A673 (cell line): Measurements from ENCODE around the gene ARSI. TPM values are rescaled to one million over a fixed set of nuclear protein-coding genes. Genes with fewer than 3 reads are reported as not detected.

ENCODE experiments used
- BruUV-seq: library from RNA; stranded (reverse); fragments of 400-500 nt; replicated peaks from 2 replicates; lab custom pipeline; 2021; lab: Mats Ljungman, UMichigan
- CTCF ChIA-PET: fragments of 300-600 bp; sonication (Branson Sonifier 250); formaldehyde crosslinking; loops from one replicate; lab custom pipeline; 2022; ENCODE audit warnings: antibody characterized with exemption; lab: Charles Lee
- POLR2A ChIA-PET: fragments of 300-600 bp; sonication (Branson Sonifier 250); formaldehyde crosslinking; loops from one replicate; lab custom pipeline; 2022; ENCODE audit warnings: antibody characterized with exemption; ENCODE audit not compliant: low non-redundant PET; lab: Charles Lee
- DNase-seq: peaks from one replicate; pipeline ENCODE4 v3.0.0-alpha.2; 2015; ENCODE audit warnings: low spot score
- H3K27ac ChIP-seq: fragments of 200-600 bp; sonication (generic); 2 replicates; pipeline ENCODE4 v1.5.1; 2016; ENCODE audit warnings: mixed run types, low read depth, mild to moderate bottlenecking, mixed read lengths, antibody characterized with exemption, low read length; ENCODE audit not compliant: poor library complexity, severe bottlenecking
- H3K27me3 ChIP-seq: fragments of 200-600 bp; sonication (generic); replicated peaks from 2 replicates; pipeline ENCODE4 v1.6.1; 2017; ENCODE audit warnings: mixed run types, low read depth, mild to moderate bottlenecking, mixed read lengths, antibody characterized with exemption, low read length; ENCODE audit not compliant: insufficient read depth, poor library complexity
- H3K36me3 ChIP-seq: fragments of 200-600 bp; sonication (generic); 2 replicates; pipeline ENCODE4 v1.6.1; 2016; ENCODE audit warnings: mixed run types, mild to moderate bottlenecking, mixed read lengths, antibody characterized with exemption, low read length; ENCODE audit not compliant: insufficient read depth, poor library complexity, severe bottlenecking
- H3K4me1 ChIP-seq: fragments of 200-600 bp; sonication (generic); 2 replicates; pipeline ENCODE4 v1.6.1; 2017; ENCODE audit warnings: mixed run types, mild to moderate bottlenecking, mixed read lengths, antibody characterized with exemption, low read length; ENCODE audit not compliant: insufficient read depth, poor library complexity, severe bottlenecking
- H3K4me3 ChIP-seq: fragments of 200-600 bp; sonication (generic); 2 replicates; pipeline ENCODE4 v1.5.1; 2016; ENCODE audit warnings: low read depth, mixed run types, mild to moderate bottlenecking, mixed read lengths, low read length; ENCODE audit not compliant: poor library complexity, severe bottlenecking
- H3K9me3 ChIP-seq: fragments of 200-600 bp; sonication (generic); 2 replicates; pipeline ENCODE4 v1.6.1; 2016; ENCODE audit warnings: mixed run types, low read depth, mild to moderate bottlenecking, mixed read lengths, antibody characterized with exemption, low read length; ENCODE audit not compliant: poor library complexity, severe bottlenecking
- EZH2 ChIP-seq: fragments of 200-600 bp; sonication (generic); IDR thresholded peaks from 2 replicates; pipeline ENCODE4 v1.6.1; 2017; ENCODE audit warnings: borderline replicate concordance, low read depth, mild to moderate bottlenecking, mixed read lengths, antibody characterized with exemption, low read length; ENCODE audit not compliant: poor library complexity, severe bottlenecking
- intact Hi-C: fragments of 100-400 bp; cut with micrococcal nuclease; formaldehyde crosslinking; loops from one replicate; pipeline ENCODE4 v1.10.0; 2022; ENCODE audit not compliant: unreplicated experiment
- total RNA-seq: library from RNA; stranded (reverse); gene quantifications from 2 replicates; pipeline ENCODE4 v1.2.3, GENCODE V29; 2021
- TF ChIP-seq, protein P1 (sequence below): fragments of 300-800, 200-600 bp; sonication (generic); conservative IDR thresholded peaks from 2 replicates; pipeline ENCODE4 v1.5.1; 2017; ENCODE audit warnings: low read depth, mild to moderate bottlenecking, antibody characterized with exemption, low read length, moderate library complexity, mixed read lengths

Gene ARSI
- total RNA-seq, 1 experiment from 2014 or later: 0.30 TPM

DNA sequence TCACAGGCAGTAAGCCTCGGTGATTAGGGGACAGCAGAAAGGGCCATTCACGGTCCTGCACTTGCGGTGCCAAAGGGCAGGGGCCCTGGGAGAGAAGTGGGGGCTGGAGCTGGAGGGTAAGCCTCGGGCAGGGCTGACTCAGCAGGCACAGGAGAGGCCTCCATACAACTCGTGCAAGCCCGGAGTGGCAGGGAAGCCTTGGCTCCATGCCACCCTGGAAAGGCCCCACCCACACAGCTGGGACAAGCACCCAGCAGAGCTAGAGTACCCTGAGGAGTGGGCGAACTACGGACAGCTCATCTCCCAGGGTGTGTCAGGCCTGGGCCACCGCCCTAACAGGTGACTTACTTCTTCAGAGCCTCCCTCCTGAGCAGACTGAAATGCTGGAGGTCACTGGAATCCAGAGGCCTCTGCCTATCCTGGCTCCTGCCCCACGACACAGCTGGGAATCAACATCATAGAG, 7.5 kb downstream of the ARSI start:
- POLR2A ChIA-PET: no interaction called here
- H3K36me3 ChIP-seq: no peaks in the 10 kb centered on the region
- intact Hi-C loops: no loop called here
- CTCF ChIA-PET: no interaction called here
- H3K4me1 ChIP-seq: peaks cover 21% of the 10 kb centered on the region
- no peaks in the 10 kb centered on the region for H3K9me3 ChIP-seq
- no peak overlapping the region for H3K4me3 ChIP-seq
- TF ChIP-seq, protein P1, sequence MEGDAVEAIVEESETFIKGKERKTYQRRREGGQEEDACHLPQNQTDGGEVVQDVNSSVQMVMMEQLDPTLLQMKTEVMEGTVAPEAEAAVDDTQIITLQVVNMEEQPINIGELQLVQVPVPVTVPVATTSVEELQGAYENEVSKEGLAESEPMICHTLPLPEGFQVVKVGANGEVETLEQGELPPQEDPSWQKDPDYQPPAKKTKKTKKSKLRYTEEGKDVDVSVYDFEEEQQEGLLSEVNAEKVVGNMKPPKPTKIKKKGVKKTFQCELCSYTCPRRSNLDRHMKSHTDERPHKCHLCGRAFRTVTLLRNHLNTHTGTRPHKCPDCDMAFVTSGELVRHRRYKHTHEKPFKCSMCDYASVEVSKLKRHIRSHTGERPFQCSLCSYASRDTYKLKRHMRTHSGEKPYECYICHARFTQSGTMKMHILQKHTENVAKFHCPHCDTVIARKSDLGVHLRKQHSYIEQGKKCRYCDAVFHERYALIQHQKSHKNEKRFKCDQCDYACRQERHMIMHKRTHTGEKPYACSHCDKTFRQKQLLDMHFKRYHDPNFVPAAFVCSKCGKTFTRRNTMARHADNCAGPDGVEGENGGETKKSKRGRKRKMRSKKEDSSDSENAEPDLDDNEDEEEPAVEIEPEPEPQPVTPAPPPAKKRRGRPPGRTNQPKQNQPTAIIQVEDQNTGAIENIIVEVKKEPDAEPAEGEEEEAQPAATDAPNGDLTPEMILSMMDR: no peak
- TF ChIP-seq EZH2: no peak
- H3K27me3 ChIP-seq: no peaks in the 10 kb centered on the region
- peak overlapping the region; percentile 71 for H3K27ac ChIP-seq
- peak; percentile 67 for DNase-seq
- BruUV-seq: no TSS peak

- CTCF ChIA-PET: no interaction called here
- Histone ChIP-seq H3K36me3 (no peaks in the 10 kb centered on the region), H3K4me1 (peaks cover 21% of the 10 kb centered on the region), H3K27me3 (no peaks in the 10 kb centered on the region), H3K4me3 (no peak overlapping the region), H3K9me3 (no peaks in the 10 kb centered on the region), H3K27ac (peak overlapping the region; percentile 71)
- DNase-seq: no peak
- intact Hi-C loops: no loop called here
- TF ChIP-seq, protein P1: no peak
- TF ChIP-seq EZH2: no peak
- POLR2A ChIA-PET: no interaction called here
- no TSS peak for BruUV-seq
Measured at GRCh38 chr5:150294551-150295071, 8.1 kb downstream of the ARSI start.

DNA sequence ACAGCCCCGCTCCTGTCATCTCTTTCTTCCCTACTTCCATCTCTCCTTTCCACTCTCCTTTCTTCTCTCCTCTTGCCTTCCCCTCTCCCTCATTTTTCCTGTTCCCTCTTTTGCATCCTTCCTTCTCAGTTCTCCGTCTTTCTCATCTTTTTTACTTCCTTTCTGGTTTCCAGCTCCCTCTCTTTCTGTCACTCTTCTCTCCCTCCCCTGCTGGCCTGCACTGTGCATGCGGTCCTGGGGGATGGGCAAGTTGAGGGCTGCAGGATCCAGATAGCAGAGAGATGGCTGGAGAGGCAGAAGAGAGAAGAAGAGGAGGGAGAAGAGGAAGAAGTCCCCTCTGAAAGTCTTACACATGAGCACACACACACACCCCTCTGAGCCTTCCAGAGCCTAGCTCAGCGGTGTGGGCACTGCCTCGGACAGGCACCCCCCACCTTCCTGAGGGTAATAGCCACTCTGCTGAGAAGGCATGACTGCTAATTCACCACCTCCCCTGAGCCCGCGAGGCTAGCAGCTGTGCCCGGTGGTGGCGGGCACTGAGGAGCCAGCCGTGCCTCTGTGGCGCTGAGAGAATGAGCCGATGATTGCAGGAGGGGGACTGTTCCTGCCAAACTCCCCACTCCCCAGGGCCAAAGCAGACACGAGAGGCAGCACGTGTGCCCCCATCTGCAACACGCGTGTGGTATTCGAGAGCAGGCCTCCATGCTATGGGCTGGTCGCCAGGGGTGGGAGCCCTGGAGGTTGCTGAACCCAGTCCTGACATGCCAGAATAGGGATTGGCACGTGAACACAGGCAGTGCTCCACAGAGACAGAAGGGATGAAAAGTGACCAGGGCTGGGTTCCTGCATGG, 9.4 kb downstream of the ARSI start:
- no peak overlapping the region for H3K27ac ChIP-seq

More for the DNA sequence above, 9.4 kb downstream of the ARSI start:
- Histone ChIP-seq H3K9me3 (no peaks in the 10 kb centered on the region), H3K4me1 (peaks cover 11% of the 10 kb centered on the region), H3K4me3 (no peak overlapping the region), H3K36me3 (no peaks in the 10 kb centered on the region), H3K27me3 (no peaks in the 10 kb centered on the region)
- intact Hi-C loops: no loop called here
- DNase-seq: no peak
- TF ChIP-seq EZH2: no peak
- TF ChIP-seq, protein P1: no peak
- BruUV-seq: no TSS peak
- CTCF ChIA-PET: no interaction called here
- POLR2A ChIA-PET: no interaction called here
